Stimulated activated CD4-positive, alpha-beta T cell treated with anti-CD3 and anti-CD28 coated beads, Interleukin-4, amount 100 ng/mL, for 1 hour (primary cell): ENCODE data around the gene NRG2.

Experiments used
- DNase-seq: peaks from one replicate; pipeline ENCODE4 v3.0.0-alpha.2; 2020

The NRG2 gene

DNA sequence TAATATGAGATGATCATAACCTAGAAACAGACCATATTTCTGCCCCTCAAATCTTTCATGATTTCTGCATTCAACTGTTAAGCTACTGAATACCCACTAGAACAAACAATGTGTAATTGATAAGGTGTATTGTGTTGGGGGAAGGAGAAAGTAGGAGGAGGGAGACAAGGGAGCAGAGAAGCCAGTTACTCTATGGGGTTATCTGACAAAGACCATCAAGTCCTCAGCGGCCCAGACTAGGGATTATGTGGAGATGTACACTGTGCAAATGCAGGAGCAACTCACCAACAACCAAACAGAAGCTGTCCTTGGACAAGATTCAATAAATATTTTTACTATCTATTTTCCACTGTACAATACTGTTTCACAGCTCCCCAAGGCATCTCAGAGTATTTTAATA is 2.7 kb downstream of the NRG2 start:
- DNase-seq, result no peak

DNA sequence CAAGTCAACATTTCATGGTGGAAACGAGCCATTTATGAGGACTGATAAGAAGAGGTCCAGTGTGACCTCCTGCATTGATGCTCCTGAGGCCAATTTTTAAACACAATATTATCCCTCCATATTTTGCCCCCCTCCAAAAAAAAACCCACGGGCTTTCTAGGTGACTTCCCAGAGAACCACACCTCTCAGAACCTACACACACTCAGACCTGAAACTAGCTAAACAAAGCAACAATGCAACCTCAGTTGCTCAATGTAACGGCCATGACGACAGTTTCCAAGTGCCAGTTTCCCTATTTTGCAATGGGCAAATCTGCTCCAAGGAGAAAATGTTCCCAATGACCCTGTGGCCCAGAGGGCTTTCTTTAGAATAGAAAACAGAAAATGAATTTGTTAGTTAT is 3.5 kb downstream of the NRG2 start:
- DNase-seq, result no peak

- DNase-seq, result no peak
These were observed 4.6 kb downstream of the NRG2 start for GRCh38 chr5:140038373-140038957.

DNA sequence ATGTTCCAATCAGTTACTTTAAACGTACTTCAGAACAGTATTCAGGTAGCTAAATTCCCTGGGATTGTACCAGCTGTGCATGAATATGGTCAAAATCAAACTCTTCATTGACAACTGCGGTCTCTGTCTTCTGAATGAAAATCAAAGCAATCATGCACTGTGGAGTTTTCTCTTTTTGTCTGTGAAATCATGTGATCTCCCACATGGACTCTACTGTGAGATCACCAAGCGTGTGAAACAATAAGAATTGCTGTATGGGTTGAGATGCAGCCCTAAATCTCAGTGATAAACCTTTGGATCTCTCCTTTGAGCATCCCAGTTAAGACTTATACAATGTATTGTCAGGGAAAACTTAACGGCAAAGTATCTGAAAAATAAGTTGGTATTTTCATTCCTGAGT is 6.1 kb downstream of the NRG2 start:
- DNase-seq, result no peak

- DNase-seq, result no peak
These were observed 7.2 kb downstream of the NRG2 start for GRCh38 chr5:140035881-140036280.

GRCh38 chr5:140033037-140033760 is 9.9 kb downstream of the NRG2 start:
- no peak for DNase-seq

DNA sequence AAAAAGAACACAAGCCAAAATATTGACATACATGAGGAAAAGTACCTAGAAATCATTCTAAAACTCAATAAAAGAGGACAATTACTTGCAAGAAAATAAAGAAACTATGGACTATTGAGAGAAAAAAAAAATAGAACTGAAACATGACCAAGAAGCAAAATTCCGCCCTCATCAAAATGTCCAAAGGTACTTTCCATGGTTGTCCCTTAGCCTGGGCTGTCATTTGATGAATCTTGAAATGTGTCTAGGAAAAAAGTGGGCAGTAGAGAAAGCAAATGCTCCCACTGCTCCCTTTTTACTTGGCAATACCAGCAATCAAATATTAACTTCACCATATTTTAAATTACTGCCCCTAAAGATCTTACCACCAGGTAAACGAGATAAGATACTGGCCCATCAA is 10.8 kb downstream of the NRG2 start:
- DNase-seq, result no peak

- no peak for DNase-seq
These were observed 15.3 kb downstream of the NRG2 start for GRCh38 chr5:140027807-140028206.

GRCh38 chr5:140025736-140026135 is 17.4 kb downstream of the NRG2 start:
- DNase-seq, result no peak

DNA sequence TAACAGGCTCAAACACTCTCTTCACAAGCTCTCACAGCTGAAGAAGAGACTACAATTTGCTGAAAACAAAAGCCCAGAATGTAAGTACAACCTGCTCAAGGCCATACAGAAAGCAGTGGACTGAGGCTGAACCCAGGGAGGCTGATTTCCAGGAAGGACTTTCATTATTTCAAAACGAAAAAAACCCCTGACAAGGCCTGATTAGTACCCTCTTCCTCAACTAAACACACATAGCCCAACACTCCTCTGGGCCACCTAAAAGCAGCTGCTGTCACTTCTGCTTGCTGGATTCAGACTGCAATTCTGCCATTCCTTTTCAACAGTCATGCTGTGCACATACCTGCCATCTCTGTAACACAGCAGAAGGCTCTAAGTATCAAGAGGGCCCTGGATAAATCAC is 18.2 kb downstream of the NRG2 start:
- DNase-seq, result no peak

DNA sequence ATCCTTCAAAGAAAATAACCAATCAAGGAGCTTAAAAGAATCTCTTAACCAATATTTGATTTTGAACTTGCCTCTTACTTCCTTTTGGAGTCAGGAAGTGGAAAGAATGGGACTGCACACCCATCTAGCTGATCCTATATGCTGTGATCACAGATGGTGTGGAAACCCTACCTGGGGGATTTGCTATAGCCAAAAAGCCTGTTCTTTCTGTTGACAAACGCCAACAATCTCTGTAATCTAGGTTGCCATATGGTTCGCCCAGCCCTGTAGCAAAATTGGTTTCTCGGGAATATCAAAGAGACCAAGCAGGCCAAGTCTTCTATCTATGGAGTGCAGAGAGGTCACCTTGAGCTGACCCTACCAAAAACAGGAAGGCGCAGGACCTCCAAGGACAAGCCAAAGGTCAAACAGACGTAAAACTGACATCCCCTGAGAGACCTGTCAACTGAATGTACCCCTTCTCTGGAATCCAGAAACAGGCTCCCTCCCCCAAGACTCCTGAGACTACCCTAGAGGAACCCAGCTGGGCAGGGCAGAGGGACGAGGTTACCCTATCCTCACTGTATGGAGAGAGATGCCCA is 19.4 kb downstream of the NRG2 start:
- DNase-seq, result no peak

- no peak for DNase-seq
These were observed 22.4 kb downstream of the NRG2 start for GRCh38 chr5:140020601-140021177.

- no peak for DNase-seq
These were observed 24.0 kb downstream of the NRG2 start for GRCh38 chr5:140018920-140019644.

- no peak for DNase-seq
These were observed 24.6 kb downstream of the NRG2 start for GRCh38 chr5:140018517-140018916.

DNA sequence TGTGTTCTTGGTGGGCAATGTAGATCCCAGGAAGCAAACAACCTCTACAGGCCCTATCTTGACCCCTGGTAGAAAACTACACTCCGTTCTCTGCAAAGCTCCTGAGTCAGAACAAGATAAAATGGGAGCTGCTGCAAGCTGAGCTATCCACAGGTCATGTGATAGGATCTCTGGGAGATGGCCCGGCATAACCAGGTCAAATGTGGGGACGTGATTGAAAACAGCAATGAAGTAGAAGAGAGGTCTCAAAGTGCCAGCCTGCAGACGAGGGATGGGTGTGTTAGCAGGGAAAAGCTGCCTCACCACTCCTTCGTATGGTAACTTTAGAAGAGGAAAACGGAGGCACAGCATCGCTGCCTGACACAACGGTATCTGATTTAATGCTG is 25.0 kb downstream of the NRG2 start:
- no peak for DNase-seq

- no peak for DNase-seq
These were observed 25.6 kb downstream of the NRG2 start for GRCh38 chr5:140017397-140018095.

DNA sequence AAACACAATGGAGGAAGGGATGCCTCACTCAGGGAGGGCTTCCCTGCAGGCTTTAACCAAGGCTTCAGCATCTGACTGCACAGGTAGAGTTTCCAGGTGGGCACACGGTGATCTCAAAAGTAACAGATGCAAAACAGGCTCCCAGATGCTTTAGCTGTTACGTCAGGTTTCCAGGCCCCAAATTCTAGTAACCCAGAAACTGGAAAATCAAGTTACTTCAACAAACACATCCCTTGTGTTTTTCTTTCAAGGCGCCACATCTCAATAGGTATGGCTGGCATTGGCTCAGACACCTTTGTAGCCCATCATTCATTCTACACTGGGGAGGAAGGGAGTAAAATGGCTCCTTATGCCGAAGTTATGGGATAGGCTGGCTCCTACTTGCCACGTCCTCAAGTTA is 27.4 kb downstream of the NRG2 start:
- no peak for DNase-seq

DNA sequence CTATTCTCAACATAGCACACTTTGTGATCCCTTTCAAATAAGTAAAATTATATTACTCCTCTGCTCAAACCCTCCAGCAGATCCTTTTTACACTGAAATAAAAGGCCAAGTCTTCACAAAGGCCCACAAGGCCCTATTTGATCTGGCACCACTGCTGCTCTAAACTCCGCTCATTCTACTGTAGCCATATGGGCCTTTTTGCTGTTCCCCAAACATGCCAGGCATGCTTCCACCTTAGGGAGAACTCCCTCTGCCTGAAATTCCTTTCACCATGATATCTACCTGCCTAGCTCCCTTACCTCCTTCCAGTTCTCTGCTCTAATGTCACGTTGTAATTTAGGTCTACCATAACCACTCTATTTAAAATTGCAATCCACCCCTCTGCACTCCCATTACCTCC is 28.3 kb downstream of the NRG2 start:
- DNase-seq, result no peak

- DNase-seq, result no peak
These were observed 29.6 kb downstream of the NRG2 start for GRCh38 chr5:140013536-140013935.

DNA sequence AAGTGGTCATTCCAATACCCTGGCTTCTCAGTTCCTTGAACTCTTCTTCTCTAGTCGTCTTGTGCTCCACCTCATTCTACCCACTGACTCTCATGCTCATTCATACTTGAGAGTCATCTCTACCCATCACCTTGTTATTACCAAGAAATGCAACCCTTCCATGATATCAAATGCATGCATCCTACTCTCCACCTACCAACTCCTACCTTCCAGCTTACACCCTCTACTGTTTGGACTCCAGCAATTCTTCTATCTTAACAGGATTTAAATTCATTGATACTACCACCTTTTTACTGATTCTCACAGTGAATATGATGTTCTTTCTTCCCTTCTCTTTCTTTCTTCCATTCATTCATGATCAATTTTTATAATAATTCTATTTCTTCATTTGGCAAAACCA is 30.7 kb downstream of the NRG2 start:
- DNase-seq, result no peak

- DNase-seq, result no peak
These were observed 31.7 kb downstream of the NRG2 start for GRCh38 chr5:140011297-140011802.

DNA sequence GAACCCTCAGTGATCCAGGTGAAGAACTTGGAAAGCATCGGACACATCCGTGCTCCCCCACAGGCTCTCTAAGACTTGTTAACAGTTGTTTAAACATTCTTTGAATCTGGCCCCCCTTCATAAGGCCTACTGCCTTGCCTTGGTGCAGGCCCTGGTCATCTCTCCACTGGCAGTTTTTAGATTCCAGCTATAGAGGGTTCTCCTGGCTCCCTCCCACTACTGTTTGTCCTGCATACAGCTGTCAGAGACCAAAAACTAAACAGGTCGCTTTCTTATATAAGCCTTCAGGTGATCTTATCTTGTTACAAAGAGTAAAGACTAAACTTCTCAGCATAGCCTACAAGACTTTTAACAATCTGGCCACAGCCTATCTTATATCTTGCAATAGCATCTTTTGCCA is 32.3 kb downstream of the NRG2 start:
- DNase-seq, result no peak

GRCh38 chr5:140007311-140007710 is 35.8 kb downstream of the NRG2 start:
- no peak for DNase-seq
